ENCODE results near the gene ADISSP.

ADISSP gene

GRCh38 chr20:3767427-3768341 is at the start of gene ADISSP:
ADISSP (minus strand) TSS chr20:3767753; CDS start chr20:3760100, 7,653 bp downstream.
- DNase-seq: peak; percentile 100

GRCh38 chr20:3815703-3816315 is 48.3 kb upstream of the ADISSP start:
- no peak for DNase-seq

- no peak for DNase-seq
Observed at GRCh38 chr20:3814928-3815495, 47.5 kb upstream of the ADISSP start.

- DNase-seq: no peak
Observed at GRCh38 chr20:3813848-3814581, 46.5 kb upstream of the ADISSP start.

- no peak for DNase-seq
Observed at GRCh38 chr20:3812975-3813847, 45.7 kb upstream of the ADISSP start.

- no peak for DNase-seq
Observed at GRCh38 chr20:3812259-3812681, 44.7 kb upstream of the ADISSP start.

- DNase-seq: peak; percentile 57
Observed at GRCh38 chr20:3811467-3812258, 44.1 kb upstream of the ADISSP start.

GRCh38 chr20:3808544-3808943 is 41.0 kb upstream of the ADISSP start:
- DNase-seq: no peak

GRCh38 chr20:3804781-3805180 is 37.2 kb upstream of the ADISSP start:
- no peak for DNase-seq

- DNase-seq: no peak
Observed at GRCh38 chr20:3804254-3804751, 36.8 kb upstream of the ADISSP start.

GRCh38 chr20:3803854-3804253 is 36.3 kb upstream of the ADISSP start:
- DNase-seq: no peak

- DNase-seq: no peak
Observed at GRCh38 chr20:3803289-3803688, 35.7 kb upstream of the ADISSP start.

GRCh38 chr20:3802524-3803239 is 35.1 kb upstream of the ADISSP start:
- DNase-seq: no peak

GRCh38 chr20:3801846-3802245 is 34.3 kb upstream of the ADISSP start:
- DNase-seq: no peak

GRCh38 chr20:3801299-3801698 is 33.7 kb upstream of the ADISSP start:
- DNase-seq: no peak

- DNase-seq: no peak
Observed at GRCh38 chr20:3800878-3801260, 33.3 kb upstream of the ADISSP start.

- no peak for DNase-seq
Observed at GRCh38 chr20:3800256-3800877, 32.8 kb upstream of the ADISSP start.

- no peak for DNase-seq
Observed at GRCh38 chr20:3798908-3799248, 31.3 kb upstream of the ADISSP start.

GRCh38 chr20:3798373-3798768 is 30.8 kb upstream of the ADISSP start:
- DNase-seq: no peak

All from cortex of kidney (tissue), 1 donor.